ENCODE results near the gene PPP1R12B.
"Not testable (repeated sequence)": the region's sequence is repeated elsewhere in the genome, so short reads cannot be mapped to it uniquely, and the experiment has no call there.

The PPP1R12B gene

DNA sequence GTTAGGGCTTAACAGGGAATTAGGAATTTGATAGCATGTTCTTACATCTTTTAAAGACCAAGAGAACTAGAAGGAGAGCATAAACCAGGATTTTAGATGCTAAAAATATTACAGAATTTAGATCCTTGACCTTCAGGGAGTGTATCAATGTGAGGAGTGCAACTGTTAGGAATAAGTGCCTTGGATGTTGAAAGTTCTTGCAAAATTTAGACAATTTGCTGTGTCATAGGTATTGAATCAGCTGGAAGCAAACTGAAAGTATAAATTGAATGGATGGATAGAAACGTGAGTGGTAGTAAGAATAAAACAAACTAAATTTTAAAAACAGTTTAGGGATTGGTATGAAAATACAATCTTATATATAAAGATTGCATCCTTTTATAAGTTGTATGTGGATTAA lies 27.7 kb downstream of the PPP1R12B start:
- in situ Hi-C loops (cut with HindIII; ENCODE audit: low pct_ligation_motif_present, low sequenced_read_pairs): no loop called here
- no peaks in the 10 kb centered on the region for H3K36me3 ChIP-seq (replicated peaks)
- no peak for DNase-seq
- H3K27me3 ChIP-seq (replicated peaks): no peaks in the 10 kb centered on the region
- H3K27ac ChIP-seq: no peak overlapping the region
- no peak overlapping the region for H3K4me3 ChIP-seq (ENCODE audit: low read depth, low read length)
- TF ChIP-seq, protein P1, sequence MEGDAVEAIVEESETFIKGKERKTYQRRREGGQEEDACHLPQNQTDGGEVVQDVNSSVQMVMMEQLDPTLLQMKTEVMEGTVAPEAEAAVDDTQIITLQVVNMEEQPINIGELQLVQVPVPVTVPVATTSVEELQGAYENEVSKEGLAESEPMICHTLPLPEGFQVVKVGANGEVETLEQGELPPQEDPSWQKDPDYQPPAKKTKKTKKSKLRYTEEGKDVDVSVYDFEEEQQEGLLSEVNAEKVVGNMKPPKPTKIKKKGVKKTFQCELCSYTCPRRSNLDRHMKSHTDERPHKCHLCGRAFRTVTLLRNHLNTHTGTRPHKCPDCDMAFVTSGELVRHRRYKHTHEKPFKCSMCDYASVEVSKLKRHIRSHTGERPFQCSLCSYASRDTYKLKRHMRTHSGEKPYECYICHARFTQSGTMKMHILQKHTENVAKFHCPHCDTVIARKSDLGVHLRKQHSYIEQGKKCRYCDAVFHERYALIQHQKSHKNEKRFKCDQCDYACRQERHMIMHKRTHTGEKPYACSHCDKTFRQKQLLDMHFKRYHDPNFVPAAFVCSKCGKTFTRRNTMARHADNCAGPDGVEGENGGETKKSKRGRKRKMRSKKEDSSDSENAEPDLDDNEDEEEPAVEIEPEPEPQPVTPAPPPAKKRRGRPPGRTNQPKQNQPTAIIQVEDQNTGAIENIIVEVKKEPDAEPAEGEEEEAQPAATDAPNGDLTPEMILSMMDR (IDR thresholded peaks at IDR 0.05; ENCODE audit: low read depth, low read length, missing control alignments): no peak

DNA sequence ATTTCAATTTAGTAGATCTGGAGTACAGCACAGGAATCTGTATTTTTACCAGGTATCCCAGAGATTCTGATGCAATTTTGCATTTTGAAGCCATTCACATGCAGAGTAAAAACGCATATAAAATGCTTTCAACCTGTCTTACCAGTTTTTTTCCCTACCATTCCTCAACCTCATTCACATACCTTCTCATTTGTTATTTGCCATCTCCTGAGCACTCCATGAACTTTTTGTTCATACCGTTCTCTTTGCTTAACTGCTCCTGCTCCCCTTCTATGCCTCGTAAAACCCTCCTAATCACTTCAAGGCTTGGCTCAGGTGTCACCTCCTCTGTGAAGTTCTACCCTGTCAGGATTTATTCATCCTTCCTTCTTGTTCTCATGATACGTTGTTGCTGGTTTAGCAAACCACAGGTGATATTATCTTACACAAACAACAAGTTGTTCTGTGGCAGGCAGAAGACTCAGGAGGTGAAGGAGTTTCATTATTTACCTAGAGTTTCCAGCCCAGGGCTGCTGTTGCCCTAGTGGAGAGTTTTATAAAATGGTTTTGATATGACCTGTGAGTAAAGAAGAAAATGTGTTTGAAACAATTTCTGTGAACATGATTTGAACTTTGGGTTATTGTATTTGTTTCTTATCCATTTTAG lies 31.5 kb downstream of the PPP1R12B start:
- in situ Hi-C loops (cut with HindIII; ENCODE audit: low pct_ligation_motif_present, low sequenced_read_pairs); H3K27me3 ChIP-seq (replicated peaks); H3K36me3 ChIP-seq (replicated peaks); H3K4me3 ChIP-seq (ENCODE audit: low read depth, low read length); DNase-seq; H3K27ac ChIP-seq: not testable (repeated sequence)
- TF ChIP-seq, protein P1 (IDR thresholded peaks at IDR 0.05; ENCODE audit: low read depth, low read length, missing control alignments): peak; percentile 32

DNA sequence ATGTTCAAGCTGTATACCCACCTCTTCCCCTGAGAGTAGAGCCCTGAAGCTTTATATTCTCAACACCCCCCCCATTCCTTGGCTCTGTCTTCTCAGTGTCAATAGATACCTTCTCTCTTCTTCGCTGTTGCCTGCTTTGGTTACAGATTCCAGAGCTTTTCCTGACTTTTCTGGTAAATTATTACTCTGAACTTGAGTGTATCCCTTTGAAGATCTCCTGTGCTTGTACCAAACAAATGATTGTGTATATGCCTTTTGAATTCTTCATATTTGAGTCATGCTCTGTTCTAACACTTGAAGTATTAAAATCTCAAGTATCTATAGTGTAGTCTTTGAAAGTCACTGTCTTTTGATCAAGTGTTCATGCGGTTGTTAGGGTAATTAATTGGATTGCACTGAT lies 32.0 kb downstream of the PPP1R12B start:
- DNase-seq; H3K27ac ChIP-seq; in situ Hi-C loops (cut with HindIII; ENCODE audit: low pct_ligation_motif_present, low sequenced_read_pairs): not testable (repeated sequence)

DNA sequence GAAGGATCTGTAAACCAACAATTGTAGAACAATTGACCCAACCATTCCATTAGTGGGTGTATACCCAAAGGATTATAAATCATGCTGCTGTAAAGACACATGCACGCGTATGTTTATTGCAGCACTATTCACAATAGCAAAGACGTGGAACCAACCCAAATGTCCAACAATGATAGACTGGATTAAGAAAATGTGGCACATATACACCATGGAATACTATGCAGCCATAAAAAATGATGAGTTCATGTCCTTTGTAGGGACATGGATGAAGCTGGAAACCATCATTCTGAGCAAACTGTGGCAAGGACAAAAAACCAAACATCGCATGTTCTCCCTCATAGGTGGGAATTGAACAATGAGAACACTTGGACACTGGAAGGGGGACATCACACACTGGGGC lies 33.4 kb downstream of the PPP1R12B start:
- H3K27me3 ChIP-seq (replicated peaks); DNase-seq; in situ Hi-C loops (cut with HindIII; ENCODE audit: low pct_ligation_motif_present, low sequenced_read_pairs); H3K27ac ChIP-seq; H3K36me3 ChIP-seq (replicated peaks); H3K4me3 ChIP-seq (ENCODE audit: low read depth, low read length): not testable (repeated sequence)

More for the DNA sequence above, 32.0 kb downstream of the PPP1R12B start:
- H3K27me3 ChIP-seq (replicated peaks); H3K36me3 ChIP-seq (replicated peaks); H3K4me3 ChIP-seq (ENCODE audit: low read depth, low read length): not testable (repeated sequence)

DNA sequence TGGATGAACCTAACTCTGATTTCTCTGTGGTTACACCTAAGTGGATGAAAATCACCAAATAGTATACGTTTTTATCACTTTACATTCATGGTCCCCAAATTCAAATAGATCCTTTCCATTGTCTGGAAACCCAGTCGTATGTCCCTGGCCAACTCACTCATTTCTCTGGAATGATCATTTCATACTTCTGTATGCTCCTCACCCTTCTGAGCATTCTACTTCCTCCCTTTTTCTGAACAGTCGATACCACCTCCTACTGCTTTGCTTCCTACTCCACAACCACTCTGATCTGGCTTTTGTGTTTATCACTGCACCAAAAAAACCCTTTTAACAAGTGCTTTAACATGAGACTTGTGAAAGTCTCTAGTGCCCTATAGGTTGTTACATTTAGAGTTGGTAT lies 47.3 kb downstream of the PPP1R12B start:
- H3K4me3 ChIP-seq (ENCODE audit: low read depth, low read length); in situ Hi-C loops (cut with HindIII; ENCODE audit: low pct_ligation_motif_present, low sequenced_read_pairs); H3K27ac ChIP-seq; H3K27me3 ChIP-seq (replicated peaks); H3K36me3 ChIP-seq (replicated peaks): not testable (repeated sequence)
- peak; percentile 26 for DNase-seq

DNA sequence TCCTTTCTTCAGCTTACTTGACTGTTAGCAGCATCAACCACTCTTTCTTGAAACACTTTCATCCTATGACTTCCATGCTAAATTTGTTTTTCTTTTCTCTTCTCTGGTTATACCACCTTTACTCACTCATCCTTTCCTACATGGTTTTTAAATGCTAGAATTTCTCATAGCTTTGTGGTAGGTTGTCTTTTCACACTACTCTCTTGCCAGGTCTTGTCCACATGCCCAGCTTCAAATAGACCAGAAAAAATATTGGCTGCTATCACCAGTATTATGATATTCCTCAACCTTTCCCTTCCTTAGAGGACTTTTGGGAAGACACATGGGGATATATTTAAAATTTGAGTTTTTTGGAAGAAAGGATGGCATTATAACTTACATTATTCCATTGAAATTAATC lies 48.8 kb downstream of the PPP1R12B start:
- in situ Hi-C loops (cut with HindIII; ENCODE audit: low pct_ligation_motif_present, low sequenced_read_pairs): no loop called here
- Histone ChIP-seq H3K4me3 (ENCODE audit: low read depth, low read length) (no peak overlapping the region), H3K27me3 (replicated peaks) (no peaks in the 10 kb centered on the region), H3K27ac (no peak overlapping the region), H3K36me3 (replicated peaks) (no peaks in the 10 kb centered on the region)
- no peak for DNase-seq
- TF ChIP-seq, protein P1 (IDR thresholded peaks at IDR 0.05; ENCODE audit: low read depth, low read length, missing control alignments): no peak

DNA sequence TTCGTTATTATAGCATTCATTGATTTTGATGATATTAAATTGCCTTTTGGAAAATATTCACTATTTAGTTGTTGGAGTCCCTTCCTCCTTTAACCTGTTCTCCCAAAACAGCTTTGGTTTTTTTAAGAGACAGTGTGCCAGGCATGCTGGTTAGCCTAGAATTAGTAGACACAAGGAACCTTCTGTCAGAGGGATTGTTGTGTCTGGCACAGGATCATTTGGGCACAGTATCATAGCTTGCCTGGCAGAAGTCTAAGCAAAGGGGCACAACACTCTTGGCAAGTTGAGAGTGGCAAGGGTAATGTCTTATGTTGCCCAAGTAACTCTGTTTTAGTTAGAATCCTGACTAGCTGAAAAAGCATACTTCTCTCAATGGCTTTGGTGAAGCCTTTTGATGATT lies 49.9 kb downstream of the PPP1R12B start:
- in situ Hi-C loops (cut with HindIII; ENCODE audit: low pct_ligation_motif_present, low sequenced_read_pairs); H3K36me3 ChIP-seq (replicated peaks); H3K27ac ChIP-seq; DNase-seq; H3K4me3 ChIP-seq (ENCODE audit: low read depth, low read length); H3K27me3 ChIP-seq (replicated peaks): not testable (repeated sequence)

DNA sequence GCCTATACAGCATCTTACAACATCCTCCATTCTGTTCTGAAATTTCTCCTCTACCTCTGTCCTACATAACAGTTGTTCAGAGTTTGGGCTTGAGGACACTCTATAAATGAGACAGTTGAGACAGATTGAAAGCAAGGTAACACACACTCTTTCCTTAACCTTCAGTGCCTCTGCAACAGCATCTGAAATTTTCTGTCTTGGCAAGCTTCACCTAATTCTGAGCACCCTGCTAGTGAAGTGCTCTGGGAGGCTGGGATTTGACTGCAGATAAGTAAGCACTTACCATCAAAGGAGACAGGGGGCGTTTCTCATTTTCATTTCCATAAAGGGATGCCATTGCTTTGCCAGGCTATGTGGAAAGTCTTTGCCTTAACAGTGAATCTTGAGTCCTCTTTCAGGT lies 53.3 kb downstream of the PPP1R12B start:
- in situ Hi-C loops (cut with HindIII; ENCODE audit: low pct_ligation_motif_present, low sequenced_read_pairs): not testable (repeated sequence)

DNA sequence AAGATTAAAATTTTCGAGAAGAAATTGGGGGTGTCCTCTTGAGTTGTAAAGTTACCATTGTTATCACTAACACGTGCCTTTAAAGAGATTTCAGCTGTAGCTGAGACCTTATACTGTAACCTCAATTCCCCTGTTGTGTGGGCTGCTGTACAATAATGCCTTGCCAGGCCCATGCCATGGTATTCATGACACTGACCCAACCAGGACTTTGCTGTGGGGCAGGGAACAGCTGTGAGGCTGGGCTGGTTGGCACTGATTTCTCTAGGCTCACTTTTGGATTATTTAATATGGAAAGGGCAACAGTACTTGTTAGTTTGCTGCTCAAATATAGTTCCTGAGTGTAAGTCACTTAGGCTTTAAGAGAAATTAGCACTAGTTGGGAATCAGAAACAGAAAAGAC lies 54.9 kb downstream of the PPP1R12B start:
- H3K4me3 ChIP-seq (ENCODE audit: low read depth, low read length); H3K36me3 ChIP-seq (replicated peaks); H3K27ac ChIP-seq; DNase-seq; in situ Hi-C loops (cut with HindIII; ENCODE audit: low pct_ligation_motif_present, low sequenced_read_pairs); H3K27me3 ChIP-seq (replicated peaks): not testable (repeated sequence)

More for the DNA sequence above, 53.3 kb downstream of the PPP1R12B start:
- not testable (repeated sequence) for DNase-seq; H3K27me3 ChIP-seq (replicated peaks); H3K36me3 ChIP-seq (replicated peaks); H3K27ac ChIP-seq; H3K4me3 ChIP-seq (ENCODE audit: low read depth, low read length)
- TF ChIP-seq, protein P1 (IDR thresholded peaks at IDR 0.05; ENCODE audit: low read depth, low read length, missing control alignments): peak; percentile 6
